Gastrocnemius medialis (tissue), 4 donors: Measurements from ENCODE around the gene FBXO46. TPM values are rescaled to one million over a fixed set of nuclear protein-coding genes. Genes with fewer than 3 reads are reported as not detected.
A peak's percentile ranks its signal among the peaks of the same experiment; 100 is the strongest.

ENCODE experiments used
- ATAC-seq, 2 donors: fragments of 150-250 bp; one replicate each; pipeline ENCODE4 v1.9.1; 2016
- DNase-seq, 2 donors: peaks; one replicate each; pipeline ENCODE4 v3.0.0-alpha.2; 2019
- H3K27ac ChIP-seq, 4 donors: fragments of 200-600 bp; sonication (generic); 1 replicate in 1 of 4; 2 replicates in 3 of 4; pipeline ENCODE4 v1.5.1; 2016 to 2018; ENCODE audit warnings: mild to moderate bottlenecking in 2 of 4, moderate library complexity in 1 of 4
- H3K27me3 ChIP-seq, 3 donors: fragments of 200-600 bp; sonication (generic) in 2 of 3; 1 replicate in 1 of 3; 2 replicates in 2 of 3; pipeline versions ENCODE4 v1.5.1 to v1.6.0; 2016 to 2019; ENCODE audit warnings: mild to moderate bottlenecking in 1 of 3, moderate library complexity in 1 of 3
- H3K36me3 ChIP-seq, 2 donors: fragments of 200-600 bp; sonication (generic) in 1 of 2; one replicate each; pipeline ENCODE4 v1.5.1; 2017 to 2018
- H3K4me1 ChIP-seq, 2 donors: fragments of 200-600 bp; sonication (generic) in 1 of 2; one replicate each; pipeline ENCODE4 v1.5.1; 2016 to 2017; ENCODE audit warnings: mild to moderate bottlenecking in 2 of 2
- H3K4me3 ChIP-seq, 4 donors: fragments of 200-600 bp; sonication (generic) in 3 of 4; 1 replicate in 1 of 4; 2 replicates in 3 of 4; pipeline ENCODE4 v1.5.1; 2016 to 2019; ENCODE audit warnings: mild to moderate bottlenecking in 2 of 4
- H3K9me3 ChIP-seq, 3 donors: fragments of 200-600 bp; sonication (generic) in 2 of 3; 1 replicate in 1 of 3; 2 replicates in 2 of 3; pipeline ENCODE4 v1.5.1; 2016 to 2019
- POLR2A ChIP-seq, 2 donors: fragments of 450-650 bp; IDR thresholded peaks; one replicate each; pipeline ENCODE4 v1.6.1; 2017; ENCODE audit warnings: antibody characterized with exemption in 2 of 2, mild to moderate bottlenecking in 2 of 2, moderate library complexity in 2 of 2
- in situ Hi-C, 4 donors: fragments of 200-750 bp; cut with MboI; loops; one replicate each; pipeline versions ENCODE4 v1.15.0 to v1.8.0; 2017; ENCODE audit warnings: low sequenced_read_pairs in 4 of 4
- intact Hi-C: fragments of 100-400 bp; cut with DNase I; formaldehyde crosslinking; loops from one replicate; pipeline ENCODE4 v1.15.1; 2023; ENCODE audit warnings: low total_unique reads
- microRNA counts, 2 donors: library from miRNA; unstranded; fragments of <30 nt; microRNA quantifications; one replicate each; lab custom pipeline; 2016
- microRNA-seq, 2 donors: library from miRNA; unstranded; fragments of <30 nt; microRNA quantifications; one replicate each; pipeline ENCODE4, GENCODE V29; 2016; ENCODE audit warnings: borderline replicate concordance in 2 of 2
- total RNA-seq, 4 donors: library from RNA; depleted of rRNA; stranded (reverse); fragments of >200 nt; gene quantifications; one replicate each; pipeline versions ENCODE4 v1.1.0 to v1.2.3, GENCODE V29; 2016
- TF ChIP-seq, protein P1 (sequence below), 5 experiments: fragments of 450-650 bp in 3 of 5; fragments of 200-600 bp in 2 of 5; sonication (generic) in 2 of 5; IDR thresholded peaks in 4 of 5; conservative IDR thresholded peaks in 1 of 5; 1 replicate in 4 of 5; 2 replicates in 1 of 5; pipeline ENCODE4 v1.5.1; 2016 to 2019; ENCODE audit warnings: antibody characterized with exemption in 5 of 5, mild to moderate bottlenecking in 3 of 5, moderate library complexity in 3 of 5

The FBXO46 gene
- total RNA-seq, 4 donors from 2014 or later: 6.6 to 14.3 (median 8.7) TPM

DNA sequence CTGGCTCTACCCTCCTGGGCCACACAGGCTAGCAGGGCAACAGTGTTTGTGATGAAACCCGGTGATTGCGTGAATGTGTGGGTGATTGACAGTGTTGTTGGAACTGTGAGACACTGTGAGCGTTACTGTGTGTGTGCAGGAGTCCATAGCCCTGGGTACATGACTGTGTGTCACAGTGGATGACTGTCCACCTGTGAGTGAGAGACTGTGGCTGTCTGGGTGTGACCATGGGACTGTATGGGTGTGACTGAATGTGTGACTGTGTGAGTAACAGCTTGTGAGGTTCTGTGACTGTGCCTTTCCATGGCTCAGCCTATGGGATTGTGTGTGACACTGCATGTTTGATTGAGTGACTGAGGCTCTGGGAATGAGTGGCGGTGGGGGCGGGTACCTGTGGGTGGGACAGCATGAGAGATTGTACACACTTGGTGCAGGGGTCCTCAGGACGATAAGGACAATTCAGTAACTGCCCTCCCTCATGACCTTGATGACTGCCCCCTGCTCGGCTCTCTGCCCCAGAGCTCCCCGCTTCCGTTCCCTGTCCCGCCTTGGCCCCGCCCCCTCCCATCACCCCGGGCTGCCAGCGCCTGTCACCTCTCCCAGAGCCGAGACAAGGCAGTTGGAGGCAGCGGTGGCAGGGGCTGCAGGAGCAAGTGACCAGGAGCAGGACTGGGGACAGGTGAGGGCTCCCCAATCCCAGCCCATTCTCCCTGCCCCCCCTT, 62.9 kb downstream of the FBXO46 start, which contains the start of gene GIPR:
Gene GIPR (plus strand): TSS at position 602 of the 722 bp plus-strand sequence. CDS start 1,300 bp downstream, outside the sequence.
- ATAC-seq (no peak), DNase-seq (no peak)
- TF ChIP-seq POLR2A (IDR thresholded peaks at IDR 0.05): no peak
- TF ChIP-seq, protein P1, sequence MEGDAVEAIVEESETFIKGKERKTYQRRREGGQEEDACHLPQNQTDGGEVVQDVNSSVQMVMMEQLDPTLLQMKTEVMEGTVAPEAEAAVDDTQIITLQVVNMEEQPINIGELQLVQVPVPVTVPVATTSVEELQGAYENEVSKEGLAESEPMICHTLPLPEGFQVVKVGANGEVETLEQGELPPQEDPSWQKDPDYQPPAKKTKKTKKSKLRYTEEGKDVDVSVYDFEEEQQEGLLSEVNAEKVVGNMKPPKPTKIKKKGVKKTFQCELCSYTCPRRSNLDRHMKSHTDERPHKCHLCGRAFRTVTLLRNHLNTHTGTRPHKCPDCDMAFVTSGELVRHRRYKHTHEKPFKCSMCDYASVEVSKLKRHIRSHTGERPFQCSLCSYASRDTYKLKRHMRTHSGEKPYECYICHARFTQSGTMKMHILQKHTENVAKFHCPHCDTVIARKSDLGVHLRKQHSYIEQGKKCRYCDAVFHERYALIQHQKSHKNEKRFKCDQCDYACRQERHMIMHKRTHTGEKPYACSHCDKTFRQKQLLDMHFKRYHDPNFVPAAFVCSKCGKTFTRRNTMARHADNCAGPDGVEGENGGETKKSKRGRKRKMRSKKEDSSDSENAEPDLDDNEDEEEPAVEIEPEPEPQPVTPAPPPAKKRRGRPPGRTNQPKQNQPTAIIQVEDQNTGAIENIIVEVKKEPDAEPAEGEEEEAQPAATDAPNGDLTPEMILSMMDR (IDR thresholded peaks at IDR 0.05 in 4 of 5, conservative IDR thresholded peaks at IDR 0.05 in 1 of 5): no peak
- Histone ChIP-seq H3K4me3 (peak within 1 kb of the TSS; percentile 2 to 34 (median 26)), H3K9me3 (no peaks in the 10 kb centered on the region), H3K4me1 (peaks cover 6 to 15% of the 10 kb centered on the region in 2 donors), H3K27ac (no peak within 1 kb of the TSS), H3K27me3 (peaks cover 75 to 85% (median 76%) of the 10 kb centered on the region in 3 donors), H3K36me3 (no peaks in the 10 kb centered on the region)
- in situ Hi-C loops: loop anchor here in 1 of 4 donors (25.0 kb wide), 1 partner anchor 130 kb away; no protein-coding TSS in a partner anchor
- intact Hi-C loops: no loop called here

DNA sequence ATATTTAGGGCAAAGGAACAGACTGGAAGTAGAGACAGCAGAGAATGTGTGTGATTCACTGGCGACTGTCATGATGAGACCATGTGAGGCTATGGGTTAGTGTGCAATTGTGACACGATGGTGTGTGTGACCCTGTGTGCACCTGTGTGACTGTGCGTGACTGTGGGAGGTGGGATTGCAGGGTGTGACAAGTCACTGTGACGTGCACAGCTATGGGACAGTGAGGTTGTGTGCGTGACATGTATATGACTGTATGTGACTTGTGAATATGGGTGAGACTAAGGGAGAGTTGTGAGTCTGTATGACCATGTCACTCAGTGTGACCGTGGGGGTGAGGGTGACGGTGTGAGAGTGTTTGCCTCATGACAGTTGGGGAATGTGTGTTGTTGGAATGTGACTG, 66.1 kb downstream of the FBXO46 start:
- Histone ChIP-seq H3K36me3 (no peaks in the 10 kb centered on the region), H3K9me3 (no peaks in the 10 kb centered on the region), H3K4me1 (peaks cover 6 to 15% of the 10 kb centered on the region in 2 donors), H3K27ac (no peak overlapping the region), H3K4me3 (no peak overlapping the region), H3K27me3 (peaks cover 48 to 60% (median 53%) of the 10 kb centered on the region in 3 donors)
- in situ Hi-C loops: loop anchor here in 1 of 4 donors (25.0 kb wide), 1 partner anchor 127 kb away; no protein-coding TSS in a partner anchor
- intact Hi-C loops: no loop called here
- TF ChIP-seq, protein P1 (IDR thresholded peaks at IDR 0.05 in 4 of 5, conservative IDR thresholded peaks at IDR 0.05 in 1 of 5): no peak
- TF ChIP-seq POLR2A (IDR thresholded peaks at IDR 0.05): no peak
- no peak for ATAC-seq
- no peak for DNase-seq

DNA sequence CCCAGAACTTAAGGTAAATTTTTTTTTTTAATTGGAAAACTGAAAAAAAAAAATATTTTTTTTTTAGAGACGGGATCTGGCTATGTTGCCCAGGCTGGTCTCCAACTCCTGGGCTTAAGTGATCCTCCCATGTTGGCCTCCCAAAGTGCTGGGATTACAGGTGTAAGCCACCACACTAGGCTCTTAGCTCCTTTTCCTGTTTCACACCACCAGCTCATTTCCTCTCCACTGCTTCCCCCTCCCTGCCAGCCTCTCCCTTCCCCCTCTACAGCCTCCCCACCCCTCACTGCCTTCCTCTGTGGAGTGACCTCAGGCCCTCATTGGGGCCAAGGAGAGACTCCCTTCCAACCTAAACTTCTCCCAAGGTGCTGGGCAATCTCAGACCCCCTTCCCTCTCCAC, 66.9 kb downstream of the FBXO46 start:
- intact Hi-C loops: no loop called here
- H3K9me3 ChIP-seq: no peaks in the 10 kb centered on the region
- peaks cover 6 to 8% of the 10 kb centered on the region in 2 donors for H3K4me1 ChIP-seq
- H3K4me3 ChIP-seq: no peak overlapping the region
- TF ChIP-seq, protein P1 (IDR thresholded peaks at IDR 0.05 in 4 of 5, conservative IDR thresholded peaks at IDR 0.05 in 1 of 5): no peak
- no peak for TF ChIP-seq POLR2A (IDR thresholded peaks at IDR 0.05)
- no peak for DNase-seq
- ATAC-seq: no peak
- no peaks in the 10 kb centered on the region for H3K36me3 ChIP-seq
- H3K27ac ChIP-seq: no peak overlapping the region
- H3K27me3 ChIP-seq: peaks cover 44 to 53% (median 45%) of the 10 kb centered on the region in 3 donors
- in situ Hi-C loops: loop anchor here in 1 of 4 donors (25.0 kb wide), 1 partner anchor 126 kb away; no protein-coding TSS in a partner anchor

DNA sequence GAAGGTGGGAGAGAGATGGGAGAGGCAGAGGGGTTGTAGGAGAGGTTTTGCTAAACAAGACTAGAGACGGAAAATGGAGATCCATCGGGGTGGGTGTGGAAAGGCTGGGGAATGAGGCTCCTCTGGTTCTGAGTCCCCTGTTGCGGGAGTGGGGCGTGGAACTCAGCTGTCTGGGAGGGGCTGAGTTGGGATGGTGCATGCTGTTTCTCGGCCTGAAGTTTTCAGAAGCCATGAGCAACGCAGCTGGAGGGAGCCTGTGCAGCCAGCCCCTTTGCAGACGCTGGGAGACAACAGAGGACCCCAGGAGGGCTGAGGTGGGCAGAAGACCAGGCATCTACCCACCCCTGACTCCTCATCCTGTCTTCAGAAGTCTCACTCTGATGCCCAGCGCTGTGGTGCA, 70.1 kb downstream of the FBXO46 start:
- Histone ChIP-seq H3K4me3 (no peak overlapping the region), H3K9me3 (no peaks in the 10 kb centered on the region), H3K4me1 (no peaks in the 10 kb centered on the region), H3K36me3 (no peaks in the 10 kb centered on the region), H3K27me3 (peaks cover 15 to 21% (median 15%) of the 10 kb centered on the region in 3 donors), H3K27ac (no peak overlapping the region)
- in situ Hi-C loops (loop anchor here in 1 of 4 donors (25.0 kb wide), 1 partner anchor 123 kb away; no protein-coding TSS in a partner anchor), intact Hi-C loops (no loop called here)
- DNase-seq: no peak
- no peak for ATAC-seq
- no peak for TF ChIP-seq POLR2A (IDR thresholded peaks at IDR 0.05)
- TF ChIP-seq, protein P1 (IDR thresholded peaks at IDR 0.05 in 4 of 5, conservative IDR thresholded peaks at IDR 0.05 in 1 of 5): no peak

MicroRNAs encoded within 50 kb of the gene (microRNA counts, 767-probe panel; counts per million panel counts)
- 356 to 448 counts per million in 2 donors for microRNA hsa-miR-642a-5p (lab: Ali Mortazavi, UCI)
- microRNA hsa-miR-642b-3p (lab: Ali Mortazavi, UCI): 356 to 448 counts per million in 2 donors

Small RNA genes within 50 kb of the gene (microRNA-seq; reads per million reads assigned to microRNA genes)
- gene MIR642A (0 reads per million in 2 donors), gene MIR642B (0 reads per million in 2 donors)

Other genes starting within 250 kb of the FBXO46 start
- 100 to 1,000 TPM in 2 of 4 donors, 10 to 100 TPM in 2; 51.8 to 140 (median 101) TPM for gene RTN2, start 233.8 kb downstream of the FBXO46 start, total RNA-seq
- under 1 TPM in 1 of 4 donors, not detected in 3; 0.76 TPM for gene PPM1N, start 232.5 kb downstream of the FBXO46 start, total RNA-seq
- 10 to 100 TPM; 10.2 to 18.2 (median 16.4) TPM for gene VASP, start 223.4 kb downstream of the FBXO46 start, total RNA-seq
- 10 to 100 TPM; 14.8 to 32.5 (median 20.3) TPM for gene OPA3, start 146.1 kb downstream of the FBXO46 start, total RNA-seq
- 1 to 10 TPM in 3 of 4 donors, under 1 TPM in 1; 0.46 to 4.2 (median 2.2) TPM for gene GPR4, start 128.7 kb downstream of the FBXO46 start, total RNA-seq
- gene EML2, start 91.5 kb downstream of the FBXO46 start, total RNA-seq: 1 to 10 TPM; 3.0 to 6.7 (median 4.8) TPM
- not detected for gene GIPR, start 62.7 kb downstream of the FBXO46 start, total RNA-seq
- gene SNRPD2, start 38.9 kb downstream of the FBXO46 start, total RNA-seq: 100 to 1,000 TPM; 136 to 167 (median 144) TPM
- 1 to 10 TPM in 2 of 4 donors, under 1 TPM in 2; 0.80 to 1.4 (median 0.97) TPM for gene QPCTL, start 38.2 kb downstream of the FBXO46 start, total RNA-seq
- not detected for gene MEIOSIN, start 2.5 kb upstream of the FBXO46 start, total RNA-seq
- gene SIX5, start 38.4 kb upstream of the FBXO46 start, total RNA-seq: 10 to 100 TPM in 2 of 4 donors, 1 to 10 TPM in 2; 8.2 to 12.2 (median 10.1) TPM
- 100 to 1,000 TPM in 2 of 4 donors, 10 to 100 TPM in 2; 93.0 to 196 (median 116) TPM for gene DMPK, start 51.6 kb upstream of the FBXO46 start, total RNA-seq
- gene DMWD, start 61.9 kb upstream of the FBXO46 start, total RNA-seq: 100 to 1,000 TPM in 1 of 4 donors, 10 to 100 TPM in 3; 38.6 to 111 (median 56.4) TPM
- gene RSPH6A, start 84.4 kb upstream of the FBXO46 start, total RNA-seq: not detected
- gene SYMPK, start 132.3 kb upstream of the FBXO46 start, total RNA-seq: 10 to 100 TPM; 14.1 to 64.6 (median 34.9) TPM
- gene FOXA3, start 133.4 kb upstream of the FBXO46 start, total RNA-seq: not detected
- 10 to 100 TPM; 17.1 to 40.6 (median 28.6) TPM for gene IRF2BP1, start 155.2 kb upstream of the FBXO46 start, total RNA-seq
- 10 to 100 TPM in 1 of 4 donors, 1 to 10 TPM in 3; 5.9 to 12.4 (median 6.3) TPM for gene MYPOP, start 171.7 kb upstream of the FBXO46 start, total RNA-seq
- gene NANOS2, start 183.9 kb upstream of the FBXO46 start, total RNA-seq: not detected
- gene NOVA2, start 243.0 kb upstream of the FBXO46 start, total RNA-seq: 1 to 10 TPM in 1 of 4 donors, under 1 TPM in 3; 0.44 to 1.1 (median 0.49) TPM